BE2C (cell line): Measurements from ENCODE around the gene GZMM.

ENCODE experiments used
- DNase-seq: peaks from one replicate; pipeline ENCODE4 v3.0.0-alpha.2; 2020
- H3K27me3 ChIP-seq: fragments of 250-450 bp; sonication (Bioruptor Pico); 2 replicates; pipeline ENCODE4 v1.5.1; 2020; ENCODE audit warnings: mild to moderate bottlenecking
- H3K36me3 ChIP-seq: fragments of 250-450 bp; sonication (Bioruptor Pico); 2 replicates; pipeline ENCODE4 v1.5.1; 2020; ENCODE audit warnings: mild to moderate bottlenecking
- H3K4me1 ChIP-seq: fragments of 250-450 bp; sonication (Bioruptor Pico); 2 replicates; pipeline ENCODE4 v1.5.1; 2020
- H3K4me3 ChIP-seq: 2 replicates; pipeline ENCODE4 v1.5.1; 2011; ENCODE audit warnings: low read depth, low read length
- H3K9me3 ChIP-seq: fragments of 250-450 bp; sonication (Bioruptor Pico); 2 replicates; pipeline ENCODE4 v1.5.1; 2020
- CTCF ChIP-seq: IDR thresholded peaks from 2 replicates; pipeline ENCODE4 v1.5.1; 2012; ENCODE audit warnings: mild to moderate bottlenecking, low read depth, low read length

The GZMM gene

GRCh38 chr19:595326-596262 lies 51.7 kb downstream of the GZMM start:
- Histone ChIP-seq H3K36me3 (no peaks in the 10 kb centered on the region), H3K27me3 (no peaks in the 10 kb centered on the region), H3K4me1 (no peaks in the 10 kb centered on the region), H3K4me3 (no peak overlapping the region), H3K9me3 (no peaks in the 10 kb centered on the region)
- no peak for DNase-seq
- TF ChIP-seq CTCF, result no peak

GRCh38 chr19:596263-596655 lies 52.4 kb downstream of the GZMM start:
- no peaks in the 10 kb centered on the region for H3K4me1 ChIP-seq
- 0 out of 2 replicates have a peak, but pooled peaks cover 1% of the 10 kb centered on the region for H3K9me3 ChIP-seq
- no peak for TF ChIP-seq CTCF
- no peaks in the 10 kb centered on the region; the same call in 1 of the 2 replicates for H3K36me3 ChIP-seq
- H3K4me3 ChIP-seq, result no peak overlapping the region
- DNase-seq, result no peak
- H3K27me3 ChIP-seq, result no peaks in the 10 kb centered on the region

DNA sequence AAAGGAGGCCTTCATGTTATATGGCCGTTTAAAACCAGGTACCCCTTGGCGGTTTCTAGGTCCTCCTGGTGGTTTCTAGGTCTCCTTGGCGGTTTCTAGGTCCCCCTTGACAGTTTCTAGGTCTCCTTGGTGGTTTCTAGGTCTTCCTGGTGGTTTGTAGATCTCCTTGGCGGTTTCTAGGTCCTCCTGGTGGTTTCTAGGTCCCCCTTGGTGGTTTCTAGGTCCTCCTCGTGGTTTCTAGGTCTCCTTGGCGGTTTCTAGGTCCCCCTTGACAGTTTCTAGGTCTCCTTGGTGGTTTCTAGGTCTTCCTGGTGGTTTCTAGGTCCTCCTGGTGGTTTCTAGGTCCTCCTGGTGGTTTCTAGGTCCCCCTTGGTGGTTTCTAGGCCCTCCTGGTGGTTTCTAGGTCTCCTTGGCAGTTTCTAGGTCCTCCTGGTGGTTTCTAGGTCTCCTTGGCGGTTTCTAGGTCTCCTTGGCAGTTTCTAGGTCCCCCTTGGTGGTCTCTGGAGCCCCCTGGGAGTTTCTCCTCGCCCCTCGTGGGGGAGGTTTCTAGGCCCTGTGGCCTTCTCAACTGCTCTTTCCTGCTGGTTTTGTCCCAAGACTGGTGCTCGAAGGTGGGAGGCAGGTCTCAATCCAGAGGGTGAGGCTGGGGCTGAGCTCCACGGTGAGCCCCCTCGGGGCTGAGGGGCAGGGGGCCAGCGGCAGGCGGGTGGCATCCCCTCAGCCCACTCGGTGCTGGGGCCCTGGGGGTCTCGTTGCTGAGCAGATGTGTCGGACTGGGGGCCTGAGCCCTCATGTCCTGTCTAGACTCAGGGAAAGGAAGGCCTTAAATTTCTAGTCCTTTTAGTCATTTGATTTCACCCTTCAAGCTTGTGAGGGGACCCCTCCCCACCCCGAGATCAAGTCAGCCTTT lies 53.8 kb downstream of the GZMM start:
- Histone ChIP-seq H3K4me1 (no peaks in the 10 kb centered on the region), H3K4me3 (no peak overlapping the region), H3K9me3 (0 out of 2 replicates have a peak, but pooled peaks cover 2% of the 10 kb centered on the region), H3K27me3 (no peaks in the 10 kb centered on the region), H3K36me3 (no peaks in the 10 kb centered on the region; the same call in 1 of the 2 replicates)
- no peak for DNase-seq
- no peak for TF ChIP-seq CTCF
